ENCODE data around the gene TNNC1.

TNNC1 gene

DNA sequence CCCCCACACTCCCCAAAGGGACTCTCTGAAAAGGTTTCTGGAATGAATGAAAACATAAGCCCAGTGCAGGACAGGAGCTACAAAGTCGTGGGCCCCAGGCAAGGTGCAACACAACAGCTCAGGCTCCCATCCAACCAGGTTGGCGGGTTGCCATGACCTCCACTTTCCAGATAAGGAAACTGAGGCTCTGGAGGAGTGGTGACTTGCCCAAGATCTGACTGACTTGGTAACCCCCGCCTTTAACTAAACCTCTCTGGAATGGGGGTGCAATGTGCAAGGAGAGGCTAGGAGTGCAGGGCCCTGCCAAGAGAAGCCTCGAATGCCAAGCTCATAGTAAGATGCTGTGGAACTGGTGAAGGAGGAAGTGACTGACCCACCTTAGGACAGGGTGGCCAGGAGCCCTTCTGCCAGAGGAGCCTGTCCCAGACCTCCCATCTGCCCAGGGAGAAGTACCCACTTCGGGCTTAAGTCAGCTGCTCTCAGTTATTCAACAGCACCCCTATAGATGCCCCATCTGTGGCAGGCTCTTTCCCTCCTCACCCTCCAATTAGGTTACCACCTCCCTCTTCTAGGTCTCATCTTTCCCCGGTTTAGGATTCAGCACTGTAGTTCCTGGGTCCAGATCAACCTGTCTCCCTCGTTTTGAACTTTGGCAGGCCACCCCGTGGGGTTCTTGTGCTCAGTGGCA is 553 bp upstream of the TNNC1 start:
- Histone ChIP-seq H3K9me3 (ENCODE audit: low read length) (no peaks in the 10 kb centered on the region), H3K4me3 (ENCODE audit: low read depth in 1 of 2, low read length in 2 of 2) (peak overlapping the region; percentile 56 to 87), H3K27me3 (ENCODE audit: control insufficient read depth in 1 of 2, insufficient read depth in 2 of 2, low read length in 2 of 2) (no peaks in the 10 kb centered on the region), H3K9ac (ENCODE audit: low read length) (peak overlapping the region; percentile 96), H3K36me3 (ENCODE audit: insufficient read depth, low read length) (peaks cover 14% of the 10 kb centered on the region), H3K27ac (ENCODE audit: low read depth, low read length) (peak overlapping the region; percentile 97), H3K4me1 (ENCODE audit: insufficient read depth, low read length) (peaks cover 24% of the 10 kb centered on the region)

DNA sequence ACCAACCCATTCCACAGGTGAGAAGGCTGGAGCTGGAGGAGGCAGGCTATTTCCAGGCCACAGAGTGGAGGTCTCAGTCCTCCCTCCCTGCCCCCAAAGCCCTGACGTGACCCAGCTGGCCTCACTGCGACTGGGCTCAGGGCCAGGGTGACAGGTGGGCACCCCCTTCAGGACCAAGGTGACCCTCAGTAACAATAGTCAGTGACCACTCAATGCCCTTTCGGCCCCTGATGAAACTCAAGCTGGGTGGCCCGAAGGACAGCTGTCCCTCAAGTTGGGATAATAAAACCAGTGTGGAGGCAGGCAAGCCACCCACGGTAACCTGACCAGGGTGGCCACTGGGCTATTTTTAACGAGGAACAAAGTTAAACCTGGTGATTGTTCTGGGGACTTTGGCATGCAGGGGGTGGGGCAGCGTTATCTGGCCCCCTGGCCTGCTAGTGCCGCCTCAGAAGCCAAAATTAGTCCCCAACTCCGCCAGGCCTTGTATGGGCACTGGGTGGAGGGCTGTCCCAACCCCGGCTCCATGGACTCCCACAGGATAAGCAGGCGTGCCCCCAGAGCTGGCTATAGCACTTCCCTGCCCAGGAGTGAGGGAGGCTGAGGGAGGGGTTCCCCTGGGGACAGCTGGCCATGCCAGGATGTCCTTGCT is 1.1 kb downstream of the TNNC1 start:
- Histone ChIP-seq H3K4me3 (ENCODE audit: low read depth in 1 of 2, low read length in 2 of 2) (no peak overlapping the region), H3K27ac (ENCODE audit: low read depth, low read length) (no peak overlapping the region), H3K27me3 (ENCODE audit: control insufficient read depth in 1 of 2, insufficient read depth in 2 of 2, low read length in 2 of 2) (no peaks in the 10 kb centered on the region), H3K4me1 (ENCODE audit: insufficient read depth, low read length) (peaks cover 24% of the 10 kb centered on the region), H3K36me3 (ENCODE audit: insufficient read depth, low read length) (peaks cover 4% of the 10 kb centered on the region), H3K9ac (ENCODE audit: low read length) (no peak overlapping the region), H3K9me3 (ENCODE audit: low read length) (no peaks in the 10 kb centered on the region)

DNA sequence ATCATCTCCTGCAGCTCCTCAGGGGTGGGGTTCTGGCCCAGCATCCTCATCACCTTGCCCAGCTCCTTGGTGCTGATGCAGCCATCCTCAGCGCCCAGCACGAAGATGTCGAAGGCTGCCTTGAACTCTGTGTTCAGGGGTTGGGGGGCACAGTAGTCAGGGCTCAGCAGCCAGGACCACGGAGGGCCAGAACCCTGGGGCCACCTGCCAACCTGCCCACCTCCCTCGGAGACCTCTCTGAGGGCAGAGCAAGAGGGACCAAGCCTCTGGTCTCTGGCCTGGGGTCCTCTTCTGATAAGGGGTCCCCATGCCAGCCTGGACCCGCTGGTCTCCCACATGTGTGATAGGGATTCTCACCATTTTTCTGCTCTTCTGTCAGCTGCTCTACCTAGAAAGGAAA is 1.7 kb downstream of the TNNC1 start:
- H3K4me1 ChIP-seq (ENCODE audit: insufficient read depth, low read length): peaks cover 21% of the 10 kb centered on the region
- H3K4me3 ChIP-seq (ENCODE audit: low read depth in 1 of 2, low read length in 2 of 2): no peak overlapping the region
- H3K27me3 ChIP-seq (ENCODE audit: control insufficient read depth in 1 of 2, insufficient read depth in 2 of 2, low read length in 2 of 2): no peaks in the 10 kb centered on the region
- no peak overlapping the region for H3K27ac ChIP-seq (ENCODE audit: low read depth, low read length)
- H3K36me3 ChIP-seq (ENCODE audit: insufficient read depth, low read length): no peaks in the 10 kb centered on the region
- no peak overlapping the region for H3K9ac ChIP-seq (ENCODE audit: low read length)
- H3K9me3 ChIP-seq (ENCODE audit: low read length): no peaks in the 10 kb centered on the region

DNA sequence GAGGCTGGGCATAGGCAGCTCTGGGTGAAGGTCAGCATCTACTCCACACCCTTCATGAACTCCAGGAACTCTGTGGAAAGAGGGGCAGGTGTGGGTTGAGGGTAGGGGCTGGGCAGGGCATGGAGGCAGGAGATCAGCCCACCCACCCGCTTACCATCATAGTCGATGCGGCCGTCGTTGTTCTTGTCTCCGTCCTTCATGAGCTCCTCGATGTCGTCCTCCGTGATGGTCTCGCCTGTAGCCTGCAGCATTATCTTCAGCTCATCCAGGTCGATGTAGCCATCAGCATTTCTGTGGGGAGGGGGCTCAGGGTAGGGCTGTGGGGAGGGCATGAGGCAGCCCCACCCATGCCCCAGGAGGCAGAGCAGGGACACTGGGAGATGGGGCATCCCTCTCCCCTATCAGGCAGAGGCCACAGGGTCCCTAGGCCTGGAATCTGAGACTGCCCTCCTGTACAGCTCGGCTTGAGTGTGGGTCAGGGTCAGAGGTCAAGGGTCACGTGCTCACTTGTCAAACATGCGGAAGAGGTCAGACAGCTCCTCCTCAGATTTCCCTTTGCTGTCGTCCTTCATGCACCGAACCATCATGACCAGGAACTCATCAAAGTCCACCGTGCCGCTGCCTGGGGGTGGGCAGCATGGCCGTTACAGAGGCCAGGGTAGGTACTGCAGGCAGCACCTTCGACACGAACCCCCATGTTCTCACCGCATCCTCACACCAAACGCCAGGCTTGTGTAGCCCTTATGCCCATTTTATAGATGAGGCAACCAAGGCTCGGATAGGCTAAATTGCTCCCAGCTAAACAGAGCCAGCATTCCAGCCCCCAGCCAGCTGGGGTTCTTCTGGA is 2.4 kb downstream of the TNNC1 start:
- no peaks in the 10 kb centered on the region for H3K27me3 ChIP-seq (ENCODE audit: control insufficient read depth in 1 of 2, insufficient read depth in 2 of 2, low read length in 2 of 2)
- no peak overlapping the region for H3K9ac ChIP-seq (ENCODE audit: low read length)
- H3K4me1 ChIP-seq (ENCODE audit: insufficient read depth, low read length): peaks cover 19% of the 10 kb centered on the region
- H3K9me3 ChIP-seq (ENCODE audit: low read length): no peaks in the 10 kb centered on the region
- H3K4me3 ChIP-seq (ENCODE audit: low read depth in 1 of 2, low read length in 2 of 2): no peak overlapping the region
- no peaks in the 10 kb centered on the region for H3K36me3 ChIP-seq (ENCODE audit: insufficient read depth, low read length)
- no peak overlapping the region for H3K27ac ChIP-seq (ENCODE audit: low read depth, low read length)

DNA sequence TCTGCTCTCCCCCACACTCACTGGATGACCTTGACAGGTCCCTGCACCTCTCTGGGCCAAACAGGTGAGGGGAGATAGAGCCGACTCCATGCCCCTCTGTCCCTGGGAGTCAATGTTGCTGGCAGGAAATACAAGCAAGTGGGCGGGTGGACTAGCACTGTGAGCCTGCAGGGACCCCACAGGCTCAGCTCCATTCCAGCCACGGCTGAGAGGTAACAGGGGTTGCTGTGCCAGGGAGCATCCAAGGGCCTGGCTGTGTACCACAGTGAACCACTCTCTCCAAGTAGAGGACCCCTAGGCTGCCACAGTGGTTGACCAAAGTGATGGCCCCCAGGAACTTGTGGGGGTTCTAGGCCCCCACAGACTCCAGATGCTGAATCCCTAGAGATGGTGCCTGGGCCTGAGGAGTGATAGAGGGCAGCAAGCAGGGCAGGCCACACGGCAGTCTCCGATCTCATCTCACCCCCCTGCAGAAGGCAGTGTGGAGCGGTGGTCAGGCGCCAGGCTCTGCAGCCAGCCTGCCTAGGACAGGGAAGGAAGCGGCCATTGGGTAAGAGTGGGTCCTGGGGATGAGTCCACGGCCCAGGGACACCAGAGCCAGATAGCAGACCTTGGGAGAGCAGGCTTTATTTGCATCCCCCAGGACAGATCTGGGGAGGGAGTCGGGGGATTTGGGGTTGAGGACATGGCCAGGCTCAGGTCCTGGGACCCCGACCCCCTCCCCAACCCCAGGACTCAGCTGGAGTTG is 3.2 kb downstream of the TNNC1 start:
- Histone ChIP-seq H3K4me3 (ENCODE audit: low read depth in 1 of 2, low read length in 2 of 2) (no peak overlapping the region), H3K4me1 (ENCODE audit: insufficient read depth, low read length) (peaks cover 16% of the 10 kb centered on the region), H3K36me3 (ENCODE audit: insufficient read depth, low read length) (no peaks in the 10 kb centered on the region), H3K27ac (ENCODE audit: low read depth, low read length) (no peak overlapping the region), H3K27me3 (ENCODE audit: control insufficient read depth in 1 of 2, insufficient read depth in 2 of 2, low read length in 2 of 2) (no peaks in the 10 kb centered on the region), H3K9me3 (ENCODE audit: low read length) (no peaks in the 10 kb centered on the region), H3K9ac (ENCODE audit: low read length) (no peak overlapping the region)

DNA sequence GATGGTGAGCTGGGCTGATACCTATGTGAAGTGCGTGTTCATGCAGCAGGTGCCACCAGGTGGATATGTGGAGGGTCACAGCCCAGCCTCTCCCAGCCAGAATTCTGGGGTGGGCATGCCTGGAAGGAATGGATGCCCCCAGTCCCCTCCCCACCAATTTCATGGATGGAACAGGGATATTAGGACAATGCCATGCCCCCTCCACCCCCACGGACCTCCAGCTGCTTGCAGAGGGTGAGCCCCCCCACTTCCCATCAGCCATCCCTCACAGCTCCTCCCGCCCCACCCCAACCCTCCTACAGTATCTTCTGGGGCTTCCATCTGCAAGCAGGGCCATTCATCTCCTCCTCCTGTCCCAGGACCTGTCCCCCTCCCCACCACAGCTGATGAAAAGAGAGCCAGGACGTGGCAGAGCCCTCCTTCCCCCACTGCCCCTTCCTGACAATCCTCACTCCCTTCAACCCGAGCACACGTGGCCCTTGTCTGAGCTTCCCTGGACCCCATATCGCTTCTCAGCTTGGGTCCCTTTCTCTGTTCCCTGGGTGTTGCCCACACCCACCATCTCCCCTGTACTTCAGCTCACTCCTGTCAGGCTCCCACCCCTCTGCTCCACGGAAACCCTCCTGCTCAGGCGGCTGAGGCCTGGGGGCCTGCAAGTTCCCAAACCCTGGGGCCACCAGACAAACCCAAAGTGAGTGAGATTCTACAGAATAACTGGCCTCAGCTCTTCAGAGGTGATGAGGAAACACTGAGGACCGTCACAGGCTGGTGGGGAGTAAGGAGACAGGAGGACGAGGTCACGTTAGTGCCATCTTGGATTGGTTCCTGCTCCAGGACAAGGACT is 6.1 kb downstream of the TNNC1 start:
- H3K36me3 ChIP-seq (ENCODE audit: insufficient read depth, low read length): no peaks in the 10 kb centered on the region
- H3K27ac ChIP-seq (ENCODE audit: low read depth, low read length): no peak overlapping the region
- no peaks in the 10 kb centered on the region for H3K9me3 ChIP-seq (ENCODE audit: low read length)
- no peaks in the 10 kb centered on the region for H3K27me3 ChIP-seq (ENCODE audit: control insufficient read depth in 1 of 2, insufficient read depth in 2 of 2, low read length in 2 of 2)
- H3K9ac ChIP-seq (ENCODE audit: low read length): no peak overlapping the region
- peaks cover 13% of the 10 kb centered on the region for H3K4me1 ChIP-seq (ENCODE audit: insufficient read depth, low read length)
- no peak overlapping the region for H3K4me3 ChIP-seq (ENCODE audit: low read depth in 1 of 2, low read length in 2 of 2)

DNA sequence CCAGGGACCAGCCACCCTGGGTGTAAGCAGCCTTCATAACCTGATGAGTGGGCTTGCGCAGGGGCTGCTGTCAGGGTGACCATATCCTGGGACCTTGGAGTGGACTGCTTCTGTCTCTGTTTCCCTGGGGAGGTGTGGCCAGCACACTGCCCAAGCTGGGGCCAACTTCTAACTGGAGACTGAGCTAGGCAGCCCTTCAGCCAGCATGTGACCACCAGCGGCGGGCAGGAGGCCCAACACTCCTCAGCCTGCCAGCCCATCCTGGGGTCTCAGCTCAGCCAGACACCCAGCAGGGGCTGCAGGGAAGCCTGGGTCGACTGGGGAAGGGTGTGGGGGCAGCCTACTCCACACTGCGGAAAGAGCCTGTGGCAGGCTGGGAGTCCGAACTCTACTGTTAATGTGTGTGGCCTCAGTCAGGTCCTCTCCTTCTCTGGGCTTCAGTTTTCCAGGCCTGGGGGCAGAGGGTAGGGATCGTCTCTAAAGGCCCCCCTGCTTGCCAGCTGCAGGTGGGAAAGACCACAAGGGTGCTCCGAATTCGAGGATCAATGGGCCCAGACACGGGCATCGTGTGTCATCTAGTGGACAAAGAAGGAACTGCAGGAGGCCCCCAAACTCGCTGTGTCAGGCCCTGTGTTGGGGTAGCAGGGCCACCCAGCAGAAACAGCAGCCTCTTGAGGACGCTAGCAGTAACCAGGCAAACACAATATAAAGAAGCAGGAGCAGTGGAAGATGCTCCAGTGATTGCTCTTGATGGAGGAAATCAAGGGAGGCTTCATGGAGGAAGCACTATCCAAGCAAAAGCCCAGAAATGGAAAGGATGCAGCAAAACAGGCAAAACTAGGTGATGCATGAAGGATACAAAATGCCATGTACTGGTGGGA is 7.0 kb downstream of the TNNC1 start:
- no peak overlapping the region for H3K9ac ChIP-seq (ENCODE audit: low read length)
- H3K27ac ChIP-seq (ENCODE audit: low read depth, low read length): no peak overlapping the region
- H3K27me3 ChIP-seq (ENCODE audit: control insufficient read depth in 1 of 2, insufficient read depth in 2 of 2, low read length in 2 of 2): no peaks in the 10 kb centered on the region
- H3K4me3 ChIP-seq (ENCODE audit: low read depth in 1 of 2, low read length in 2 of 2): no peak overlapping the region
- peaks cover 13% of the 10 kb centered on the region for H3K4me1 ChIP-seq (ENCODE audit: insufficient read depth, low read length)
- H3K9me3 ChIP-seq (ENCODE audit: low read length): no peaks in the 10 kb centered on the region
- no peaks in the 10 kb centered on the region for H3K36me3 ChIP-seq (ENCODE audit: insufficient read depth, low read length)

DNA sequence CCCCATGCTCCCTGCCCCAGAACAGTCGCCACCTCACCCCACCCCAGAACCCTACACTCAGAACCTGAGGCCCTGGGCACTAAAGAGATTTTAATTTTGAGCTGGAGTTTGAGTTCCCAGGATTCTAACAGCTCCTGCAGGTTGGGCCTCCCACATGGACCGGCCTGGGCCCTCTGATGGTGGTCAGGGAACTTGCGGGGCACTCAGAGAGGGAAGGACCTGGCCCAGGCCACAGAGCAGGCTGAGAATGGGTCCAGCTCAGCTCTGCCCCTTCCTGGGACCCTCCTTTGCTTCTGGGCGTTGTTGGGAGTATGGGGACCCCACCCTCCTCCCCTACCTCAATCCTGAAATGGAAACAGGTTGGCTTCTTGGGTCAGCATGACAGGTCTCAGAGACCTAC is 7.8 kb downstream of the TNNC1 start:
- Histone ChIP-seq H3K27ac (ENCODE audit: low read depth, low read length) (no peak overlapping the region), H3K36me3 (ENCODE audit: insufficient read depth, low read length) (no peaks in the 10 kb centered on the region), H3K4me3 (ENCODE audit: low read depth in 1 of 2, low read length in 2 of 2) (no peak overlapping the region), H3K27me3 (ENCODE audit: control insufficient read depth in 1 of 2, insufficient read depth in 2 of 2, low read length in 2 of 2) (no peaks in the 10 kb centered on the region), H3K4me1 (ENCODE audit: insufficient read depth, low read length) (peaks cover 13% of the 10 kb centered on the region), H3K9me3 (ENCODE audit: low read length) (no peaks in the 10 kb centered on the region), H3K9ac (ENCODE audit: low read length) (no peak overlapping the region)

DNA sequence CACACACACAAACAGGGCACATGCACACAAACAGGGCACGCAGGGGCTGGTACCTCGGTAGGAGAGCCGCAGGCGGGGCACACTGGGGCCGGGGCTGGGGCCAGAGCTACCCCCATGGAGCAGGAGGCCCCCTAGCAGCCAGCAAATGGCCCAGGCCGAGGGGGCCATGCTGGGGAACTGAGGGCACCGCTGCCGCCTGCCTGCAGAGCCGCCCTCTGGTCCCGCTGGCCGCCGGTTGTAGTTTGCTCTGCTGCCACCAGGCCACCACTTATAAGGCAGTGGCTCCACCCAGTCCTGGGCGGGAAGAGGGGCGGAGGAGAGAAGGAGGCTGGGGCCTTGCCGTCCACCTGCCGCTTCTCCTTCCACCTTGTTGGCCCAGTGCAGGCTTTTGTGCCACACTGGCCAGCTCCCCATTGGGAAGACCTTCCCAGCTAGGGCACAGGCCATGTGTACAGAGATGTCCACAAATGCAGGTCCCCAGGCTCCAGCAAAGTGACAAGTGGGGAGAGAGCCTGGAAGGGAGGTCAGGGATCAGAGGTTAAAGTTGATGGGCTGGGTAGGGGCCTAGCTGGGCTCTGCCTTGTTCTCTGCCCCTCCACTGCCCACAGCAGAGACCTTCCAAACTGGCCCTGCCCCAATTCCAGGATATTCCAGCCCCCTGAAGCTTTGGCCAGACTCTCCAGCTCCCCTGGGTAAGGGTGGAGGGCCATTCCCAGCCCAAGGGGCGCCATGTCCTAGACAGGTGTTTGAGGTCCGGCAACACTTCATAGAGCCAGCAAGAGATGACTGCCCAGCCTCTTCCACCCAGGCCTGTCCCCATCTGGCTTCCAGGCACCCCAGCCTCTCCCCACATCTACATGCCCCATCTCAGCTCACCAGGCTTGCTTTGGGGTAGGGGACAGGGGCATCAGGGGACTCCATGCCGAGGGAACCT is 8.7 kb downstream of the TNNC1 start, which contains the start of gene SEMA3G:
Gene SEMA3G, minus strand, starts transcription at position 244 of the 934 bp plus-strand sequence. Its CDS starts 76 bp downstream, at position 168.
- H3K4me3 ChIP-seq (ENCODE audit: low read depth in 1 of 2, low read length in 2 of 2): no peak within 1 kb of the TSS
- no peak within 1 kb of the TSS for H3K27ac ChIP-seq (ENCODE audit: low read depth, low read length)
- H3K9me3 ChIP-seq (ENCODE audit: low read length): no peaks in the 10 kb centered on the region
- no peaks in the 10 kb centered on the region for H3K36me3 ChIP-seq (ENCODE audit: insufficient read depth, low read length)
- peaks cover 13% of the 10 kb centered on the region for H3K4me1 ChIP-seq (ENCODE audit: insufficient read depth, low read length)
- H3K9ac ChIP-seq (ENCODE audit: low read length): no peak within 1 kb of the TSS
- no peaks in the 10 kb centered on the region for H3K27me3 ChIP-seq (ENCODE audit: control insufficient read depth in 1 of 2, insufficient read depth in 2 of 2, low read length in 2 of 2)
